ENCODE measurements around the gene ARL6IP5.

The ARL6IP5 gene

GRCh38 chr3:69063636-69064035, 21.1 kb upstream of the ARL6IP5 start:
- Histone ChIP-seq H3K23ac (ENCODE audit: low read length in 2 of 2) (no peak overlapping the region), H2BK5ac (ENCODE audit: low read depth, low read length, poor library complexity, severe bottlenecking) (no peak overlapping the region), H4K8ac (ENCODE audit: low read length) (no peak overlapping the region), H3K27me3 (ENCODE audit: control insufficient read depth in 1 of 2, insufficient read depth in 1 of 2, low read length in 2 of 2) (no peaks in the 10 kb centered on the region), H3K4me1 (ENCODE audit: control insufficient read depth, insufficient read depth, low read depth, low read length) (no peaks in the 10 kb centered on the region), H3K4ac (ENCODE audit: low read depth in 1 of 2, low read length in 2 of 2) (no peak overlapping the region), H3K9me3 (ENCODE audit: control insufficient read depth, low read length) (no peaks in the 10 kb centered on the region), H3K18ac (ENCODE audit: low read depth in 1 of 2, low read length in 2 of 2) (no peak overlapping the region), H3K79me1 (replicated peaks; ENCODE audit: low read length, poor library complexity, severe bottlenecking) (peaks cover 15% of the 10 kb centered on the region), H4K91ac (ENCODE audit: low read length) (no peak overlapping the region), H2AK5ac (ENCODE audit: low read length, severe bottlenecking) (no peak overlapping the region), H2BK15ac (ENCODE audit: low read depth, poor library complexity, severe bottlenecking) (no peak overlapping the region), H3K4me3 (ENCODE audit: insufficient read depth in 1 of 2, low read depth in 1 of 2, low read length in 2 of 2) (no peak overlapping the region), H2BK120ac (ENCODE audit: low read depth, low read length) (no peak overlapping the region), H3K27ac (ENCODE audit: low read length, poor library complexity, severe bottlenecking) (no peak overlapping the region), H2AFZ (ENCODE audit: low read depth, low read length) (no peak overlapping the region), H3K4me2 (ENCODE audit: low read length, poor library complexity, severe bottlenecking) (no peak overlapping the region), H3K14ac (ENCODE audit: low read length in 2 of 2) (no peak overlapping the region), H2BK12ac (ENCODE audit: low read length in 2 of 2) (no peak overlapping the region), H3K36me3 (ENCODE audit: control insufficient read depth in 1 of 2, insufficient read depth in 2 of 2, low read depth in 1 of 2, low read length in 2 of 2) (peaks cover 13 to 82% of the 10 kb centered on the region in 2 experiments), H3K9ac (ENCODE audit: low read length) (no peak overlapping the region)
- 100% methylated on average over 2 of the region's 2 CpGs for WGBS
- no peak for DNase-seq

- Histone ChIP-seq H4K91ac (ENCODE audit: low read length) (no peak overlapping the region), H2AFZ (ENCODE audit: low read depth, low read length) (no peak overlapping the region), H2BK12ac (ENCODE audit: low read length in 2 of 2) (no peak overlapping the region), H2BK120ac (ENCODE audit: low read depth, low read length) (no peak overlapping the region), H3K23ac (ENCODE audit: low read length in 2 of 2) (no peak overlapping the region), H3K9me3 (ENCODE audit: control insufficient read depth, low read length) (no peaks in the 10 kb centered on the region), H3K27ac (ENCODE audit: low read length, poor library complexity, severe bottlenecking) (no peak overlapping the region), H3K4me2 (ENCODE audit: low read length, poor library complexity, severe bottlenecking) (no peak overlapping the region), H2AK5ac (ENCODE audit: low read length, severe bottlenecking) (no peak overlapping the region), H3K9ac (ENCODE audit: low read length) (no peak overlapping the region), H3K27me3 (ENCODE audit: control insufficient read depth in 1 of 2, insufficient read depth in 1 of 2, low read length in 2 of 2) (no peaks in the 10 kb centered on the region), H3K4me1 (ENCODE audit: control insufficient read depth, insufficient read depth, low read depth, low read length) (no peaks in the 10 kb centered on the region), H3K4ac (ENCODE audit: low read depth in 1 of 2, low read length in 2 of 2) (no peak overlapping the region), H3K18ac (ENCODE audit: low read depth in 1 of 2, low read length in 2 of 2) (no peak overlapping the region), H3K36me3 (ENCODE audit: control insufficient read depth in 1 of 2, insufficient read depth in 2 of 2, low read depth in 1 of 2, low read length in 2 of 2) (peaks cover 11 to 75% of the 10 kb centered on the region in 2 experiments), H2BK5ac (ENCODE audit: low read depth, low read length, poor library complexity, severe bottlenecking) (no peak overlapping the region), H3K4me3 (ENCODE audit: insufficient read depth in 1 of 2, low read depth in 1 of 2, low read length in 2 of 2) (no peak overlapping the region), H2BK15ac (ENCODE audit: low read depth, poor library complexity, severe bottlenecking) (no peak overlapping the region), H4K8ac (ENCODE audit: low read length) (no peak overlapping the region), H3K14ac (ENCODE audit: low read length in 2 of 2) (no peak overlapping the region), H3K79me1 (replicated peaks; ENCODE audit: low read length, poor library complexity, severe bottlenecking) (peaks cover 16% of the 10 kb centered on the region)
- 100% methylated on average over 2 of the region's 6 CpGs for WGBS
- no peak for DNase-seq
Observed at GRCh38 chr3:69065318-69065964, 19.3 kb upstream of the ARL6IP5 start.

- Histone ChIP-seq H3K4me2 (ENCODE audit: low read length, poor library complexity, severe bottlenecking) (no peak overlapping the region), H4K91ac (ENCODE audit: low read length) (no peak overlapping the region), H3K9me3 (ENCODE audit: control insufficient read depth, low read length) (no peaks in the 10 kb centered on the region), H3K4me3 (ENCODE audit: insufficient read depth in 1 of 2, low read depth in 1 of 2, low read length in 2 of 2) (no peak overlapping the region), H4K8ac (ENCODE audit: low read length) (no peak overlapping the region), H3K23ac (ENCODE audit: low read length in 2 of 2) (no peak overlapping the region), H3K27me3 (ENCODE audit: control insufficient read depth in 1 of 2, insufficient read depth in 1 of 2, low read length in 2 of 2) (no peaks in the 10 kb centered on the region), H2BK15ac (ENCODE audit: low read depth, poor library complexity, severe bottlenecking) (no peak overlapping the region), H3K79me1 (replicated peaks; ENCODE audit: low read length, poor library complexity, severe bottlenecking) (peaks cover 19% of the 10 kb centered on the region), H3K14ac (ENCODE audit: low read length in 2 of 2) (no peak overlapping the region), H2BK120ac (ENCODE audit: low read depth, low read length) (no peak overlapping the region), H2BK5ac (ENCODE audit: low read depth, low read length, poor library complexity, severe bottlenecking) (no peak overlapping the region), H2AK5ac (ENCODE audit: low read length, severe bottlenecking) (no peak overlapping the region), H3K36me3 (ENCODE audit: control insufficient read depth in 1 of 2, insufficient read depth in 2 of 2, low read depth in 1 of 2, low read length in 2 of 2) (peaks cover 9 to 75% of the 10 kb centered on the region in 2 experiments), H2AFZ (ENCODE audit: low read depth, low read length) (no peak overlapping the region), H3K4ac (ENCODE audit: low read depth in 1 of 2, low read length in 2 of 2) (no peak overlapping the region), H3K9ac (ENCODE audit: low read length) (no peak overlapping the region), H3K18ac (ENCODE audit: low read depth in 1 of 2, low read length in 2 of 2) (no peak overlapping the region), H2BK12ac (ENCODE audit: low read length in 2 of 2) (no peak overlapping the region), H3K27ac (ENCODE audit: low read length, poor library complexity, severe bottlenecking) (no peak overlapping the region), H3K4me1 (ENCODE audit: control insufficient read depth, insufficient read depth, low read depth, low read length) (no peaks in the 10 kb centered on the region)
- DNase-seq = no peak
- 27% methylated on average over 2 of the region's 4 CpGs for WGBS
Observed at GRCh38 chr3:69066121-69066520, 18.6 kb upstream of the ARL6IP5 start.

- no peaks in the 10 kb centered on the region for H3K9me3 ChIP-seq (ENCODE audit: control insufficient read depth, low read length)
- H4K8ac ChIP-seq (ENCODE audit: low read length) = no peak overlapping the region
- H3K23ac ChIP-seq (ENCODE audit: low read length in 2 of 2) = no peak overlapping the region
- DNase-seq = no peak
- H3K14ac ChIP-seq (ENCODE audit: low read length in 2 of 2) = no peak overlapping the region
- H2AFZ ChIP-seq (ENCODE audit: low read depth, low read length) = no peak overlapping the region
- H2BK120ac ChIP-seq (ENCODE audit: low read depth, low read length) = no peak overlapping the region
- no peaks in the 10 kb centered on the region for H3K27me3 ChIP-seq (ENCODE audit: control insufficient read depth in 1 of 2, insufficient read depth in 1 of 2, low read length in 2 of 2)
- no peak overlapping the region for H3K4ac ChIP-seq (ENCODE audit: low read depth in 1 of 2, low read length in 2 of 2)
- no peak overlapping the region for H3K27ac ChIP-seq (ENCODE audit: low read length, poor library complexity, severe bottlenecking)
- H3K4me1 ChIP-seq (ENCODE audit: control insufficient read depth, insufficient read depth, low read depth, low read length) = peaks cover 2% of the 10 kb centered on the region
- H2BK12ac ChIP-seq (ENCODE audit: low read length in 2 of 2) = no peak overlapping the region
- 95% methylated on average over 3 of the region's 3 CpGs for WGBS
- H3K9ac ChIP-seq (ENCODE audit: low read length) = no peak overlapping the region
- H2AK5ac ChIP-seq (ENCODE audit: low read length, severe bottlenecking) = no peak overlapping the region
- H3K4me3 ChIP-seq (ENCODE audit: insufficient read depth in 1 of 2, low read depth in 1 of 2, low read length in 2 of 2) = no peak overlapping the region
- H3K36me3 ChIP-seq (ENCODE audit: control insufficient read depth in 1 of 2, insufficient read depth in 2 of 2, low read depth in 1 of 2, low read length in 2 of 2) = peaks cover 11 to 59% of the 10 kb centered on the region in 2 experiments
- no peak overlapping the region for H3K18ac ChIP-seq (ENCODE audit: low read depth in 1 of 2, low read length in 2 of 2)
- no peak overlapping the region for H4K91ac ChIP-seq (ENCODE audit: low read length)
- H3K79me1 ChIP-seq (replicated peaks; ENCODE audit: low read length, poor library complexity, severe bottlenecking) = peaks cover 17% of the 10 kb centered on the region
- H2BK15ac ChIP-seq (ENCODE audit: low read depth, poor library complexity, severe bottlenecking) = no peak overlapping the region
- H2BK5ac ChIP-seq (ENCODE audit: low read depth, low read length, poor library complexity, severe bottlenecking) = no peak overlapping the region
- H3K4me2 ChIP-seq (ENCODE audit: low read length, poor library complexity, severe bottlenecking) = no peak overlapping the region
Observed at GRCh38 chr3:69072928-69073327, 11.8 kb upstream of the ARL6IP5 start.
